H1 (cell line): ENCODE data around the gene CYP2S1. TPM values are rescaled to one million over a fixed set of nuclear protein-coding genes. Genes with fewer than 3 reads are reported as not detected.

Source experiments
- CHD1 ChIP-seq: IDR thresholded peaks from 2 replicates; pipeline ENCODE4 v1.6.1; 2012; ENCODE audit warnings: low read depth, low read length, improper control_type of control experiment
- polyA plus RNA-seq, 7 experiments: library from polyadenylated mRNA; depleted of rRNA in 3 of 7; stranded (reverse) in 5 of 7; unstranded in 2 of 7; fragments of >200 nt in 5 of 7; fragments of 200-250 nt in 2 of 7; gene quantifications; 1 replicate in 5 of 7; 2 replicates in 1 of 7; 4 replicates in 1 of 7; pipeline versions ENCODE4 v1.2.1 to v1.2.3, GENCODE V29; 2011 to 2013; ENCODE audit warnings: missing spikeins in 2 of 7, mixed read lengths in 2 of 7
- total RNA-seq: library from RNA; stranded (reverse); fragmentation: NEBNext Ultra II Directional; extraction: Animal tissue kit (Norgen Biotek cat#: 25700); gene quantifications from 2 replicates; pipeline ENCODE4 v1.2.1, GENCODE V29; 2021

Gene CYP2S1
- total and polyA plus RNA-seq, 2 of the 8 experiments (the other 6 are each of a cell fraction or from before 2014, with no cell fraction given), result 97.9 to 245 TPM

GRCh38 chr19:41239363-41239762 is 46.3 kb downstream of the CYP2S1 start (continued):
- TF ChIP-seq CHD1, result no peak
